CD4-positive, alpha-beta T cell treated with Interleukin-6 for 4 hours (primary cell): ENCODE data around the gene MYL4.
"Not testable (repeated sequence)": the region's sequence is repeated elsewhere in the genome, so short reads cannot be mapped to it uniquely, and the experiment has no call there.

Experiments
- DNase-seq: peaks from one replicate; pipeline ENCODE4 v3.0.0-alpha.2; 2020; ENCODE audit warnings: mixed read lengths

The MYL4 gene

DNA sequence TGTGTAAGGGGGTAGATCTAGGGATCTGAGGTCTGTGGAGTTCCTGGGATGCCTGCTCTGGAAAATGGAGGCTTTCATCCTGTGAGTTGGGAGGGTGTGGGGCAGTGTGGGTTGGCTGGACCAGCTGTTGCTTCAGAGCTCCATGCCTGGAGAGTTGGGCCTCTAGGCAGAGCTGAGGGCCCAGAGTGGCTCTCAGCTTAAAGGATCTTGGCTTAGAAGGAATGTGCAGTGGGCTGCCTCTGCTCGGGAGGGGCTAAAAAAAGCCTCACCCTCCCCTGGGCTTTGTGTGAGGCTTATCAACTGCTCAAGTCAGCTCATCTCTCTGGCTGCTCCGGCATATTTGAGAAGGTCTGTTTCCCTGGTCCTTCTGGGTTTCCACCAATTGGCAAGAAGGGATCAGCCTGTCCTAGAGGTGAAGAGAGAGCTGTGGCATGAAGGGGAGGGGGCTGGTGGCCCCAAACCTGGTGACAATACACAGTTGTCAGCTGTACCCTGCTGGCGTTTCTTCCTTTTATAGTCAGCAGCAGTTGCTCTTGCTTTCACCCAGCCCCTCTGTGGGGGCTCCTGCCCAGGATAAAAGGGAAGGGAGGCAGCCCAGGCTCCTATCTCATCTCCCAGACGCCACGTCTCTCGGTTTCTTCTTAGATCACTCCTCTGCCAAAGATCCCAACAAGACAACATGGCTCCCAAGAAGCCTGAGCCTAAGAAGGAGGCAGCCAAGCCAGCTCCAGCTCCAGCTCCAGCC, at the start of gene MYL4:
Gene MYL4, plus strand, starts transcription at position 605 of the 745 bp plus-strand sequence. Its CDS starts 75 bp downstream, at position 680.
- no peak for DNase-seq

DNA sequence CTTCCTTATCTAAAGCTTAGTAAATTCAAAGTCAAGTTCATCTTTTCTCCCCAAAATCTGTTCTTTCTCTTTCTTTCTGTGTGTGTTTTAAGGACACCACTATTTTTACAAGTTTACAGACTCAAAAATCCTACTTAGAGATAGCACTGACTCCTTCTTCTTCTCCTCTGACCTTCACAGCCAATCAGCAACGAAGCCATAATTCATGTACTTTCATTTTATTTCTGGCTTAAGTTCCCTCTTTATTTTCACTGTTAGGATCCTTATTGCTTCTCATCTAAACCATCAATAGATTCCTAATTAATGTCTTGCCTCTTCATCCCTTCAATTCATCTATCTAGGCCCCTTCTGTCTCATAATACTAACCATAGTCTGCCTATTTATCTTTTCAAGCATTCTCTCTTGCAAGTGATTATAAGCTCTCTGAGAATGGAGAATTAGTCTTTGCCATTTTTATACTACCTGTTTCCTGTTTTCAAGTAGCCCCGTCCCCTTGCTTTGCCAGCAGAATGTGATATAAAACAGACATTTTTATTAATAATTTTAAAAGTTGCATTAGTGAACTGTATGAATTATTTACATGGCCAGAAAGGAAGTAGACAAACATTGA, 47.0 kb upstream of the MYL4 start:
- no peak for DNase-seq

DNA sequence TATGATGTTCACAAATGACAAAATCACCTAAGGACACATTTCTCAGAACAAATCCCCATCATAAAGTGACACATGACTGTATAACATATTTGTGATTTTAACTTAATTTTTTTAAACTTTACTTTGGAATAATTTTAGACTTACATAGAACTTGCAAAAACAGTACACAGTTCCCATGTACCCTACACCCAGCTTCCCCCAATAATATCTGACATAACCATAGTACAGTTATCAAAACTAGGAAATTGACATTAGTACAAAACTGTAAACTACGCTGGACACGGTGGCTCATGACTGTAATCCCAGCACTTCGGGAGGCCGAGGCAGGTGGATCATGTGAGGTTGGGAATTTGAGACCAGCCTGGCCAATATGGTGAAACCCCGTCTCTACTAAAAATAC, 44.9 kb upstream of the MYL4 start:
- DNase-seq: no peak

DNA sequence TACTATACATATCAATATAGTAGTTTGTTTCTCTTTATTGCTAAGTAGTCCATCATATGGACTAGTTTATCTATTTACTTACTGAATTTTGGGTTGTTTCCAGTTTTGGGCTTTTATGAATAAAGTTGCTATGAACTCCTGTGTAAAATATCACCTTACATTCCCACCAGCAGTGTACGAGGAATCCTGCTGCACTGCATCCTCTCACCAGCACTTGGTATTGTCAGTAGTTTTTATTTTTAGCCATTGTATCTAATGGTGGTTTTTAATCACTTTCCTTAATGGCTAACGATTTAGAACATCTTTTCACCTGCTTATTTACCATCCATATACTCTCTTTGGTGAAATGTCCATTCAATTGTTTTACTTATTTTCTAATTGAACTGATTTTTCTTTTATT, 44.0 kb upstream of the MYL4 start:
- DNase-seq: no peak

DNA sequence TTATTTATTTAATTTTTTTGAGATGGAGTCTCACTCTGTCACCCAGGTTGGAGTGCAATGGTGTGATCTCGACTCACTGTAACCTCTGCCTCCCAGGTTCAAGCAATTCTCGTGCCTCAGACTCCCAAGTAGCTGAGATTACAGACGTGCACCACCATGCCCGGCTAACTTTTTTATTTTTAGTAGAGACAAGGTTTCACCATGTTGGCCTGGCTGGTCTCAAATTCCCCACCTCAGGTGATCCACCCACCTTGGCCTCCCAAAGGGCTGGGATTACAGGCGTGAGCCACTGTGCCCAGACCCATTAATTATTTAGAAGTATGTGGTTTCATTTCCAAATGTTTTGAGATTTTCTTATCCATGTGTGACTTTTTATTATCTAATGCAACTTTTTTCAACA, 42.3 kb upstream of the MYL4 start:
- DNase-seq: not testable (repeated sequence)

DNA sequence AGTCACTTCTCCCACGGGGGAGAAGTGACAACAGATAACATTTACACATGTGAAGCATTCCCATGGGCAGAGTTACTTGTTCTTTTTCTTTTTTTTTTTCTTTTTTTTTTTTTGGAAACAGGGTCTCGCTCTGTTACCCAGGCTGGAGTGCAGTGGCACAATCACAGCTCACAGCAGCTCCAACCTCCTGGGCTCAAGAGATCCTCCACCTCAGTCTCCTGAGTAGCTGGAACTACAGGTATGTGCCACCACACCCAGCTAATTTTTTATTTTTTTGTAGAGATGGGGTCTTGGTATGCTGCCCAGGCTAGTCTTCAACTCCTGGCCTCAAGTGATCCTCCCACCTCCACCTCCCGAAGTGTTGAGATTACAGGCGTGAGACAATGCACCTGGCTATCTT, 40.3 kb upstream of the MYL4 start:
- DNase-seq: not testable (repeated sequence)

DNA sequence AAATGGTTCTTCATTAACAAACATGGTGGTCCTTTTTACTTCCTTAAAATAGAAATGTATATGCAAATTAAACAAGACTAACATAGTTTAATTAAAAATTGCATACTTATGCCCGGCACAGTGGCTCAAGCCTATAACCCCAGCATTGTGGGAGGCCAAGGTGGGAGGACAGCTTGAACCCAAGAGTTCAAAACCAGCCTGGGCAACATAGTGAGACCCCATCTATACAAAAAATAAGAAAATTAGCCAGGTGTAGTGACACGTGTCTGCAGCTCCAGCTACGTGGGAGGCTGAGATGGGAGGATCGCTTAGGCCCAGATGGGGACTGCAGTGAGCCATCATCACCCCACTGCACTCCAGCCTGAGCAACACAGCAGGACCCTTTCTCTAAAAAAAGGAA, 38.4 kb upstream of the MYL4 start:
- DNase-seq: no peak

DNA sequence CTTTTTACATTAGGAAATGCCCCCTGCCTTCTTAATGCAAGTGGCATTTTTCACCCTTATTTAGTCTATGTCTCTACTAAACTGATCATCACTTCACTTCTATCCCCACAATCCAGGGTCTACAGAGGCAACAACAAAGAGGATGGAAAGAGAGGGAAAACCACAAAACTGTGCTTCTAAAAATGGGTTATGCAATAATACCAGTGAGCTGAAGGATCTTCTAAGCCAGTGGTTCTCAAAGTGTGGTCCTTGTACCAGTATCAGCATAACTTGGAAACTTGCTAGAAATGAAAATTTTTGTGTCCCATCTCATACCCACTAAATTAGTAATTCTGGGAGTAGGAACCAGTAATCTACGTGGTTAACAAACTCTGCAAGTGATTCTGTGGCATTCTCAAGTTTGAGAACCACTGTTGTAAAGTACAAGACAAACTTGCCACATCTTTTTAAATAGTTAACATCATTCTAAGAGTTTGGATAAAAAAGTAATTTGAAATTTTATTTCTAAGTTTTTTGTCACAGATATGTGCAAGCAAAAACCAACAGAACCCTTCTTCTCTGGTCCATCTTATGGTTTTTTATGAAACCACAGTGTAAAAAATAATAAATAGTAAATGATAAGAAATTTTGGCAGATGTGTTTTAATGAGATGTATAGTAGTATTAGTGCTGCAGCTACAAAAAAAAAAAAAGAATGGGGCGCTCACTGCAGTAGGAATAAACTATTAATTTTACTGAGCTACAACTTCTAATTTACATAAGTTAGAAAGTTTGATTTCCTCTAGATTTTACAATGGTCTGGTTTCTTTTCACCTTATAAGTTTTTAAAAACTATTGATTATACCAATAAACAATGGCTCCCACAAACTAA, 36.2 kb upstream of the MYL4 start:
- no peak for DNase-seq

DNA sequence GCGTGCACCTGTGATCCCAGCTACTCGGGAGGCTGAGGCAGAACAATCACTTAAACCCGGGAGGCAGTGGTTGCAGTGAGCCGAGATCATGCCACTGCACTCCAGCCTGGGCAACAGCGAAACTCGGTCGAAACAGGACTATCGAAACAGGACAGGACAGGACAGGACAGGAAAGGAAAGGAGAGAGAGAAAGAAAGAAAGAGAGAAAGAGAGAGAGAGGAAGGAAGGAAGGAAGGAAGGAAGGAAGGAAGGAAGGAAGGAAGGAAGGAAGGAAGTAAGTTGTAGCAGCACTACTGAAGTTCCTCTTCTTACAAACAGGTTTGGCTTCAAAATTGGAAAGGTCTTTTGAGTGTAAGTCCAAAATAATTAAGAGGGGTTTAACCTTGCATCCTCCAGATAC, 34.3 kb upstream of the MYL4 start:
- DNase-seq: not testable (repeated sequence)

DNA sequence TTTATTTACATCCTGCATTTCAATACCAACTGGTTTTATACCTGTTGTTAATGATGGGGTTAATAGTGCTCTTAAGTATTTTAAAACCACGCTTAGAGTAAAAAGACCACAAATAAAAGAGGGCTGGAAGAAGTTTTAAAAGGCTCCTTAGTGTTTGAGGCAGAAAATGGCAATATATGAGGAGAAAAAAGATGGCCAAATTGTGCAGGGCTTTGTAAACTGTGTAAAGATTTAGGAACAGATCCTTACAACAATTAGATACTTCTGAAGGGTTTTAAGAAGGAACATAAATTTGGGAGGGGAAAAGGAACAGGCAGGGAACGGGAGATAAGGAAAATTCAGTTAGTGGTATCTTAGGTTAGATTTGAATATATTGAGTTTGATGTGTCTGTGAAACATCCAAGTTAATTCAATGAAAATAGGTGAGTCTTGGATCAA, 32.7 kb upstream of the MYL4 start:
- DNase-seq: no peak

DNA sequence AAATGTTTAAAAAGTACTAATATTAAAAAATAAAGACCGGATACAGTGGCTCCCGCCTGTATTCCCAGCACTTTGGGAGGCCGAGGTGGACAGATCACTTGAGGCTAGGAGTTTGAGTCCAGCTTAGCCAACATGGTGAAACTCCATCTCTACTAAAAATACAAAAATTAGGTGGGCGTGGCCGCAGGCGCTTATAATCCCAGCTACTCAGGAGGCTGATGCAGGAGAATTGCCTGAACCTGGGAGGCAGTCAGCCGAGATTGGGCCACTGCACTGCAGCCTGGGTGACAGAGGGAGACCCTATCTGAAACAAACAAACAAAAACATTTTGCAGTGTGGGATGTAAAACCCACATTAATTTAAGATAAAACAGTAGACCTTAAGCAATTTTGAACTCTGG, 31.9 kb upstream of the MYL4 start:
- DNase-seq: no peak

DNA sequence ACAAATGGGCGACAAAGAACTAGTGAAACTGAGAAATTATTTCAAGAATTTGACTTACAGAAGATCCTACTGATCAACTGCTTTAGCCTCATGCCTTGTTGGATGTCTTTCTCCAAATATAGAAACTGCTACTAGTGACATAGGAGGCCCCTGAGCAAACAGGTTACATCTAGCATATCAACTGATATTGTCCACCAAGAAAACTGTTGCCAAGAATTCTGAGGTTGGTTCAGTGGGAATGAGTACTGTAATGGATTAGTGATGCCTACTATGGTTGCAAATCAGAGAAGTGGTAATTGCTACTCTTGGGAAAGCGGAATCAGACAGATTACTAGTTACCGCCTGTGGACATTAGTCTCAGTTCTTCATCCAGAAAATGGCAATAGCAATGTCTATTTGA, 30.0 kb upstream of the MYL4 start:
- DNase-seq: no peak

DNA sequence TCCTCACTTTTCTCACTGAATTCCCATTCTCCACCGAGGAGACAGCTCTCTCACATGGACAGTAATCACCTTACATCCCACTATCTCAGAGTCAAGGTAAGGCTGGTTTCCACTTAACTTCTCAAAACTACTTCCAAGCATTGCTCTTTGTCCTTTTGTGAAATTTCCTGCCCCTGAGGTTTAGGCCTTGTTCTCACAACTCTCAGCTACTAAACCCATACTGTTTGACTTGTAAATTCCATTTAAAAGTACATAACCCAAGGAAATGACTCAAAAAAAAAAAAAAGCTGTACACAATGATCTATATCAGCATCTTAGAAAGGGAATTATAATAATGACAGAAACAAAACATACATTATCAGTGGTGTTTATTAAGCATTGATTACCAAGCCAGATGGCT, 28.8 kb upstream of the MYL4 start:
- DNase-seq: no peak

DNA sequence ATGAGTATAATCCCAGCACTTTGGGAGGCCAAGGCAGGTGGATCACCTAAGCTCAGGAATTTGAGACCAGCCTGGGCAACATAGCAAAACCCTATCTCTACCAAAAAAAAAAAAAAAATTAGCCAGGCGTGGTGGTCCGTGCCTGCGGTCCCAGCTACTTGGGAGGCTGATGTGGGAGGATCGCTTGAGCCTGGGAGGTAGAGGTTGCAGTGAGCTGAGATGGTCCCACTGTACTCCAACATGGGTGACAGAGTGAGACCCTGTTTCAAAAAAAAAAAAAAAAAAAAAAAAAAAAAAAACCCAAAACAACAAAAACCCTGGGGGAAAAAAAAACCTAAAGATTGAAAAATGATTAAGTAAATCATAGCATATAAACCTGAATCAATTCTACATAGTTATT, 28.2 kb upstream of the MYL4 start:
- not testable (repeated sequence) for DNase-seq

DNA sequence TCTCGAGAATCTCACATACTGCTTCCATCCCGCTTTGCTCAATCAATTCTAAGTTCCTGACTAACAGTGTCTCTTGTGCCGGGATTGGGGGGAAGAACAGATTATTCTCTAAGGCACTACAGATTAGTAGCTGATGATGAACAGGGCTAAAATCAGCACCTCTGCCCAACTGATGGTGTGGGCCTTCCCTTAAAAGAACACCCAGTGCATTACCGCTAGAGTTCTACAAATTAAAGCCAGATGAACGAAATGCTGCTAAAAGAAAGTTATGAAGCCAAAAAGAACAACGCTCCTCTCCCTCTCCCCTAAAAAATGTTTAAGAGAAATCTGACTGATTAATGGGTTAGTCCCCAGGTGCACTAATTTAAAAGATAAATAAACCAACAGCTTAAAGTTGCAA, 24.5 kb upstream of the MYL4 start:
- no peak for DNase-seq

DNA sequence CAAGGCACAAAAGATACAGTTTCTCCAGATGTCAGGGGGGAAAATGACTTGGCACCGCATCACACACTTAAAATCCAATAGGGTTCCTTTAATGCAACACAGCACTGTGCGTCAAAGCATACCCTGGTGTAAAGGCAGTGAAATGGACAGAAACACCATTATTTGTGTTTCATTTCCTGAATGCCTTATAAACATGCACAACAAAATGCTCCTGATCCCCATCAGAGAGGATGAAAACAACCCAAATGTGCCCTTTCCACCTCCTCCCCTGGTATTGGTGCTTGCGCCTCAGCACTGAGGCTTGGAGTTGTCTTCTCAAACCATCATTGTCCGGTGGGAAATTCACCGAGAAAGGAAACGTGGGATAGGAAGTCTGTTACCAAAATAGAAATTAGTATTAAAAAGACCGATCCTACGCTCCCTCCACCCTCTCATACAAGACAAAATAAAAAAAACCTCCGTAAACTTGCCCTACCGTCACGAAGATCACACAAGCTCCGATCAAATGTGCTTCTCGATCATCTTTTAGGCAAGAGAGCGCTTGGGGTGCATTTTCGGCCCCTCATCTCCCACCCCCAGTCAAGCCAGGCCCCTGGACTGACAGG, 20.8 kb upstream of the MYL4 start:
- DNase-seq: no peak

DNA sequence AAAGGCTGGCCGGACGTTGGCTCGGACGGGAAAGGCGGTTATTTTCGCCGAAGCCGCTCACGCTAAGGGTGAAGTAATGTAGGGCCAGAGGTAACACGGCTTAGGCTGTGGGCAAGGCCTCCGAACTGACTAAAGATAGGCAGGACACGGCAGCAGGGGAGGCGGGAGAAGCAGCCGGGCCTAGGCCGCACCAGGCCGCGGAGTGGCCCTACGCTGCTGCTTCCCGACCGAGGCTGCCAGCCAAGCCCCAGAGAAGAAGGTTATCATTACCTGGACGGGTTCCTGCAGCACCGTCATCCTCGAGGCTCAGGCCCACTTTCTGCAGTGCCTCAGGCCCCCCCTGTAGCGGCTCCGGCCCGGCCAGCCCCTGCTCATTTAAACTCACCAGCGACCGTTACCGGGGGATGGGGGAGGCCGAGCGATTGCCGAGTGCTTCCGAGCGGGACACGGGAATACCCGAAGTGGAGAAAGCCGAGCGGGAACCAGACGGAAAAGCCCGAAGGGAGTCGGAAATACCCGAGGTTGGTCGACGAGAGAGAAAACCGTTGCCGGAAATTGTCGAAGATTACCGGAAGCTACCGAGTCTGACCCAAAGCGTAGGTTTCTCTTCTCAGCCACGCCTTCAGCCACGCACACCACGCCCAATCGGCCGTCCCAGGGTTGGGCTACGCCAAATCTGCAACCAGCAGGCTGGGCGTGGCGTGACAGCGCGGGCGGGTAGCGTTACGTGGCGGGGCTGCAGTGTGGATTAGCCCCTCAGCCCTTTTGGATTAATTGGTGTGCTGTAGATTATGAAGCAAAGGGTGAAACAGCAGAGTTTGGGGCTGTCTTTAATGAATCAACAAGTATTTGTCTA, 20.0 kb upstream of the MYL4 start, which contains the start of gene CDC27:
Gene CDC27, minus strand, starts transcription at position 420 of the 856 bp plus-strand sequence. Its CDS starts 123 bp downstream, at position 297.
- peak; percentile 100 for DNase-seq

DNA sequence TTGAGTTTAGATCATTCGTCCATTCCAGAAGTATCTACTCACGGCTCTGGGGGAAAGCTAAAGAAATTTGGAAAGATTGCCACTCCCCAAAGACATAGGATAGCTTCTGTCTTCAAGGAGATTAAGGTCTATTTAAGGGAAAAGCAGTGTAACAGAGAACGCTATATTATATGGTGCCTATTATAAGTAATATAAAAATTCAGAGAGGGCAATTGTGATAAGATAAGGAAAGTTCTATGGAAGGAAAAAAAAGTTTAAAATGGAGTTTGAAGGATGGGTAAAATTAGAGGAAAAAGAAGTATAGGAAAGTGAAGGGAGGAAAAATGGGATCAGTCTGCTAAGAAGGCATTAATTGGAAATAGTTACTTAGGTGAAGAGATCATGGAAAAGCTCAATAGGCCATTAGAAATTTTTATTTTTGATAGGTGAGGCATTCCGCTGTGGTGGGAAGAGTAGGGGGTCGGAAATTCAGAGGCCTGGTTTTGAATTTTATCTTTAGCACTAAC, 19.4 kb upstream of the MYL4 start:
- no peak for DNase-seq

DNA sequence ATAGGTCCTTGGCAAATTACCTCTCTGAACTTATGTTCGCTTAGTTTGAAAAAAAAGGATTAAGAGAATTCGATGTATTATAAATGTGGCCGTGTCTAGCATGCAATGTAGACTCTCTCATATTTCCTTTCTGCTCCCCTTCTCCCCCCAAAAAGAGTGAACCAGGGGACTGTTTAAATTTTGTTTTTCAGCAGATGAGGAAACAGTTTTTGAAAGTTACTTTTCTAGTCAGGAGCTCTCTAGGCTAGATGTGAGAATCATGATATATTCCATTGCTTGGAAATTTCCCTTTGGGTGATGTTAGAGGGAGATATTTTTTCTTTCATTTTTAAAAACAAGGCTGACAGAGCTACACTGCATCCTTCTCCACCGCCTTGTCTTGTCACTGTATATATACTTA, 18.9 kb upstream of the MYL4 start:
- DNase-seq: no peak

DNA sequence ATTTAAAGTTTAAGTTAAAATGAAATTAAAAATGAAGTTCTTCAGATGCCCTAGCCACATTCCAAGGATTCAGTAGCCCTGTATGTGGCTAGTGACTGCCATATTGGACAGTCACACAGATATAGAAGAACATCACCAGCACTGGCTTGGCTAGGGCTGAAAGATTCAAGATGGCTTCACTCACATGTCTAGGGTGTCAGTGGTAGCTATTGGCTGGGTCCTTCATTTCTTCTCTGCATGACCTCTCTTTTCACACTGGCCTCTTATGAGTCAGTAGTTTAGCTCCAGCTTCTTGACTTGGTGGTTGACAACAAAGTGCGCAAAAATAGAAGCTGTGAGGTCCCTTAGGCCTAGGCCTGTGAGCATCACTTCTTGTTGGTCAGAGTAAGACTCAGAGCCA, 18.4 kb upstream of the MYL4 start:
- DNase-seq: no peak

DNA sequence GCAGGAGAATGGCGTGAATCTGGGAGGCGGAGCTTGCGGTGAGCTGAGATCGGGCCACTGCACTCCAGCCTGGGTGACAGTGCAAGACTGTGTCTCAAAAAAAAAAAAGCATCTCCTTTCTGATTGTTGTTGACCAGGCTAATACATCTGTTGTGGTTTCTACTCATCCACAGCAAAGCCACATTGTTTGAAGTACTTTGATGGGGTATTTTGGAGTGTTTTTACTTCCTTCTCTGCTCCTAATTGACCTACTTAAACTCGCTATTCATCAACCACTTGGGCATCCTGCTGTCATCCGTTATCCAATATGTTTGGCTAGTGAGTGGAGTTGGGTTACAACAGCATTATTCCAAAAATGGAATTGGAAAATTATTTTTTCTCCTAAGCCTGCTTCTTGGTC, 16.6 kb upstream of the MYL4 start:
- DNase-seq: no peak

DNA sequence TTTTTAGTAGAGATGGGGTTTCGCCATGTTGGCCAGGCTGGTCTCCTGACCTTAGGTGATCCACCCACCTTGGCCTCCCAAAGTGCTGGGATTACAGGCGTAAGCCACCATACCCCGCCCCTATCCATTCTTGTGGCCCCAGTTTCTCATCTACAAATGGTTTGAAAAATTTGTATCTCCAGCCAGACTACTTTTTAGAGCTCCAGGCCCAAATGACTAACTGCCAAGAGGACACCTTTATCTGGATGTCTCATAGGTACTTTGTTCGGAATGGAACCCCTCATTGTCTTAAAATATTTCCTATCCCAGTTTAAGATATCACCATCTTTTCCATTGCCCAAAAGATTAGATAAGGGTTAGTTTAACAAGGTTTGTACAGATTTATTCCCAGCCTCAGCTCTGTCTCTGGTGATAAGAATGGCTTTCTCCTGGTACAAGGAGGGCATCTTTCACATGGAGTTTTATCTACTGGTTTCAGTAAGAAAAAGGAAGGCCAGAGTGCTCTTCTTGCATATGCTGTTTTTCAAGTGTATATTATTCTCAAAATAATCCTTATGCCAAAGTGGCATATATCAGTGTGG, 15.1 kb upstream of the MYL4 start:
- DNase-seq: no peak
